Measurements from ENCODE around the gene BRD9.

BRD9 gene

GRCh38 chr5:873328-873727 is 19.3 kb downstream of the BRD9 start:
- DNase-seq (ENCODE audit: low read depth), result no peak
- no peak for TF ChIP-seq CTCF (conservative IDR thresholded peaks at IDR 0.05; ENCODE audit: low read depth, low read length)
- no peak overlapping the region for H3K4me3 ChIP-seq (ENCODE audit: low read length)

- no peak overlapping the region for H3K4me3 ChIP-seq (ENCODE audit: low read length)
- no peak for TF ChIP-seq CTCF (conservative IDR thresholded peaks at IDR 0.05; ENCODE audit: low read depth, low read length)
- no peak for DNase-seq (ENCODE audit: low read depth)
Measured at GRCh38 chr5:872301-872700, 20.3 kb downstream of the BRD9 start.

GRCh38 chr5:871596-872298 is 20.9 kb downstream of the BRD9 start:
- no peak for TF ChIP-seq CTCF (conservative IDR thresholded peaks at IDR 0.05; ENCODE audit: low read depth, low read length)

GRCh38 chr5:870956-871355 is 21.6 kb downstream of the BRD9 start:
- TF ChIP-seq CTCF (conservative IDR thresholded peaks at IDR 0.05; ENCODE audit: low read depth, low read length), result no peak
- no peak overlapping the region for H3K4me3 ChIP-seq (ENCODE audit: low read length)
- no peak for DNase-seq (ENCODE audit: low read depth)

More at GRCh38 chr5:871596-872298, 20.9 kb downstream of the BRD9 start:
- no peak overlapping the region for H3K4me3 ChIP-seq (ENCODE audit: low read length)
- DNase-seq (ENCODE audit: low read depth), result no peak

GRCh38 chr5:868428-869135 is 24.0 kb downstream of the BRD9 start:
- DNase-seq (ENCODE audit: low read depth), result no peak
- TF ChIP-seq CTCF (conservative IDR thresholded peaks at IDR 0.05; ENCODE audit: low read depth, low read length), result no peak
- no peak overlapping the region for H3K4me3 ChIP-seq (ENCODE audit: low read length)

- no peak for DNase-seq (ENCODE audit: low read depth)
- no peak overlapping the region for H3K4me3 ChIP-seq (ENCODE audit: low read length)
- no peak for TF ChIP-seq CTCF (conservative IDR thresholded peaks at IDR 0.05; ENCODE audit: low read depth, low read length)
Measured at GRCh38 chr5:867300-867870, 25.2 kb downstream of the BRD9 start.
